HG02610 (cell line): ENCODE measurements around the gene PCDHB14.
"Not testable (repeated sequence)": the region's sequence is repeated elsewhere in the genome, so short reads cannot be mapped to it uniquely, and the experiment has no call there.

ENCODE experiments used
- ATAC-seq: cut with Tn5 transposase; IDR thresholded peaks from one replicate; pipeline ENCODE4 v1.9.1; 2021; ENCODE audit warnings: mild to moderate bottlenecking, moderate library complexity; ENCODE audit not compliant: unreplicated experiment

The PCDHB14 gene

GRCh38 chr5:141208478-141208877 lies 14.7 kb upstream of the PCDHB14 start, which contains the start of gene PCDHB12:
Gene PCDHB12 (plus strand): TSS chr5:141208719. CDS start chr5:141208908, 189 bp downstream.
- ATAC-seq, result no peak

GRCh38 chr5:141210281-141210680 lies 12.9 kb upstream of the PCDHB14 start:
- not testable (repeated sequence) for ATAC-seq

- ATAC-seq, result not testable (repeated sequence)
Observed at GRCh38 chr5:141210849-141211248, 12.3 kb upstream of the PCDHB14 start.

- ATAC-seq, result not testable (repeated sequence)
Observed at GRCh38 chr5:141213656-141214339, 9.3 kb upstream of the PCDHB14 start, which contains the start of gene PCDHB13. Gene PCDHB13 (plus strand): TSS chr5:141213919. CDS start chr5:141214124, 205 bp downstream.

GRCh38 chr5:141214583-141214982 lies 8.6 kb upstream of the PCDHB14 start:
- not testable (repeated sequence) for ATAC-seq

GRCh38 chr5:141215504-141215903 lies 7.6 kb upstream of the PCDHB14 start:
- ATAC-seq, result not testable (repeated sequence)

GRCh38 chr5:141216035-141216434 lies 7.1 kb upstream of the PCDHB14 start:
- not testable (repeated sequence) for ATAC-seq

- ATAC-seq, result not testable (repeated sequence)
Observed at GRCh38 chr5:141224844-141225243, 1.7 kb downstream of the PCDHB14 start.

- ATAC-seq, result not testable (repeated sequence)
Observed at GRCh38 chr5:141225421-141225820, 2.3 kb downstream of the PCDHB14 start.

GRCh38 chr5:141234109-141234667 lies 11.0 kb downstream of the PCDHB14 start:
- no peak for ATAC-seq

- not testable (repeated sequence) for ATAC-seq
Observed at GRCh38 chr5:141235922-141236321, 12.8 kb downstream of the PCDHB14 start.

GRCh38 chr5:141236516-141237313 lies 13.6 kb downstream of the PCDHB14 start:
- ATAC-seq, result no peak

- no peak for ATAC-seq
Observed at GRCh38 chr5:141241496-141241895, 18.4 kb downstream of the PCDHB14 start.

GRCh38 chr5:141245250-141245717 lies 22.1 kb downstream of the PCDHB14 start, which contains the start of gene PCDHB15:
Gene PCDHB15 (plus strand): TSS chr5:141245395. CDS start chr5:141245579, 184 bp downstream.
- ATAC-seq, result no peak

- not testable (repeated sequence) for ATAC-seq
Observed at GRCh38 chr5:141246971-141247370, 23.8 kb downstream of the PCDHB14 start.

- not testable (repeated sequence) for ATAC-seq
Observed at GRCh38 chr5:141247434-141247833, 24.3 kb downstream of the PCDHB14 start.

- ATAC-seq, result no peak
Observed at GRCh38 chr5:141250576-141250975, 27.4 kb downstream of the PCDHB14 start.

- no peak for ATAC-seq
Observed at GRCh38 chr5:141258464-141258863, 35.3 kb downstream of the PCDHB14 start.

GRCh38 chr5:141258948-141259347 lies 35.8 kb downstream of the PCDHB14 start:
- ATAC-seq, result no peak

GRCh38 chr5:141260458-141261237 lies 37.5 kb downstream of the PCDHB14 start:
- ATAC-seq, result no peak

GRCh38 chr5:141261238-141261546 lies 38.0 kb downstream of the PCDHB14 start:
- ATAC-seq, result no peak
